ENCODE measurements around the gene IRX4.

IRX4 gene

GRCh38 chr5:1887588-1888360 lies 5.0 kb upstream of the IRX4 start:
- DNase-seq (ENCODE audit: low read depth) = no peak
- TF ChIP-seq, protein P1, sequence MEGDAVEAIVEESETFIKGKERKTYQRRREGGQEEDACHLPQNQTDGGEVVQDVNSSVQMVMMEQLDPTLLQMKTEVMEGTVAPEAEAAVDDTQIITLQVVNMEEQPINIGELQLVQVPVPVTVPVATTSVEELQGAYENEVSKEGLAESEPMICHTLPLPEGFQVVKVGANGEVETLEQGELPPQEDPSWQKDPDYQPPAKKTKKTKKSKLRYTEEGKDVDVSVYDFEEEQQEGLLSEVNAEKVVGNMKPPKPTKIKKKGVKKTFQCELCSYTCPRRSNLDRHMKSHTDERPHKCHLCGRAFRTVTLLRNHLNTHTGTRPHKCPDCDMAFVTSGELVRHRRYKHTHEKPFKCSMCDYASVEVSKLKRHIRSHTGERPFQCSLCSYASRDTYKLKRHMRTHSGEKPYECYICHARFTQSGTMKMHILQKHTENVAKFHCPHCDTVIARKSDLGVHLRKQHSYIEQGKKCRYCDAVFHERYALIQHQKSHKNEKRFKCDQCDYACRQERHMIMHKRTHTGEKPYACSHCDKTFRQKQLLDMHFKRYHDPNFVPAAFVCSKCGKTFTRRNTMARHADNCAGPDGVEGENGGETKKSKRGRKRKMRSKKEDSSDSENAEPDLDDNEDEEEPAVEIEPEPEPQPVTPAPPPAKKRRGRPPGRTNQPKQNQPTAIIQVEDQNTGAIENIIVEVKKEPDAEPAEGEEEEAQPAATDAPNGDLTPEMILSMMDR (IDR thresholded peaks at IDR 0.05; ENCODE audit: low read depth, low read length, missing control alignments) = no peak
- H3K4me3 ChIP-seq (ENCODE audit: low read depth, low read length) = no peak overlapping the region

DNA sequence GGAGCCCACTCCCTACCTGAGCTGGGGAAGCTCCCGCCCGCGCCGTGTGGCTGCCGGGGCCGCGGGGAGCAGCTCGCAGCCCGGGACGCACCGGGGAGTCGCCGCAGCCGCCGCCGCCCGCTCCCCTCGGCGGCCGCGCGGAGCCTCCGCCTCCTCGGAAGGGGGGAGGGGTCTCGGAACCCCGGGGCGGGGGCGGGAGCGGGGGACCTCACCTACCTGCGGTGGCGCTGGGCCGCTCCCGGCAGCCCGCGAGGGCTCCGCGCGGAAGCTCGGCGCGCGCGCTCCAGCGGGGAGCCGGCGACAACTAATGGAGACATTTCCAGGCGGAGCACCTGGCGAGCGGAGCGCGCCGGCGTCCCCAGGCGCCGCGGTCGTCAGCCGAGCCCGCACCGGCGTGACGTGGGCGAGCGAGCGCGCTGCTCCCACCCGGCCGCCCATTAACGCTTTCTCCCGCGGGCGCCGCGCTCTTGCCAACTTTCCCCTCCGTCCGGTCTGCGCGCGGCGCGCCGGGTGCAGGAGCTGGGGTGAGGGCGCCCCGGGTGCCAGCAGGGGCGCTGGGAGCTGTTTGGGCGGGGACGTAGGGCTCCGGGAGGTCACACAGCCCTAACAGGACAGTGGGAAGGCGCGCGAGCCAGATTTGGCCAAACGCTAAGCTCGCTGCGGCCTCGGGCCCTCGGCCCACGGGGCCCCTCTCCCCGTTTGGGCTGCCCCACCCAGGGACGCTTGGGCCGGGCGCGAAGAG lies 4.3 kb upstream of the IRX4 start:
- no peak overlapping the region for H3K4me3 ChIP-seq (ENCODE audit: low read depth, low read length)

GRCh38 chr5:1885868-1886845 lies 3.4 kb upstream of the IRX4 start:
- no peak overlapping the region for H3K4me3 ChIP-seq (ENCODE audit: low read depth, low read length)
- DNase-seq (ENCODE audit: low read depth) = no peak
- TF ChIP-seq, protein P1 (IDR thresholded peaks at IDR 0.05; ENCODE audit: low read depth, low read length, missing control alignments) = no peak

More for the DNA sequence above, 4.3 kb upstream of the IRX4 start:
- TF ChIP-seq, protein P1 (IDR thresholded peaks at IDR 0.05; ENCODE audit: low read depth, low read length, missing control alignments) = no peak
- no peak for DNase-seq (ENCODE audit: low read depth)

DNA sequence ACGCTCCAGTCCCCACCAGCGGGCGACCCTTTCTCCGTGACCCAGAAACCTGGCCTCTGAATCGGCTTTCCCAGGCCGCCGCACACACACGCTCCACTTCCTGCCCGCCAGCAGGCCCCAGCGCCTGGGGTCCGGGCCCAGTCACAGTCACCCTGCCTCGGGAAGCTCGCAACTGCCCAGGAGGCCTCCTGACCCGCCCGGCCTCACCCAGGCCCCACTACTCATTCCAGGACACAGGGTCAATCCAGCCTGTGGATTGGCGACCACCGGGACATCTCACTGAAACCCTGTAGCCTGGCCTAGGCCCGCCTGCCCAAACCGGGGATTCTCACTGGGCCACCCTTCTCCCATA lies 2.7 kb upstream of the IRX4 start:
- DNase-seq (ENCODE audit: low read depth) = no peak
- TF ChIP-seq, protein P1 (IDR thresholded peaks at IDR 0.05; ENCODE audit: low read depth, low read length, missing control alignments) = no peak
- H3K4me3 ChIP-seq (ENCODE audit: low read depth, low read length) = no peak overlapping the region

- H3K4me3 ChIP-seq (ENCODE audit: low read depth, low read length) = no peak overlapping the region
These were observed 2.1 kb upstream of the IRX4 start for GRCh38 chr5:1884678-1885403.

More at GRCh38 chr5:1884678-1885403, 2.1 kb upstream of the IRX4 start:
- no peak for DNase-seq (ENCODE audit: low read depth)
- TF ChIP-seq, protein P1 (IDR thresholded peaks at IDR 0.05; ENCODE audit: low read depth, low read length, missing control alignments) = no peak

All from GM12864 (cell line).